CMK (cell line): Measurements from ENCODE around the gene RND3.

Source experiments
- DNase-seq: peaks from one replicate; pipeline ENCODE4 v3.0.0-alpha.2; 2010; ENCODE audit warnings: low read depth

RND3 gene

GRCh38 chr2:150491943-150492342, 4.5 kb upstream of the RND3 start:
- DNase-seq, result no peak

- no peak for DNase-seq
Observed at GRCh38 chr2:150491430-150491829, 4.0 kb upstream of the RND3 start.

- DNase-seq, result no peak
Observed at GRCh38 chr2:150490466-150490865, 3.0 kb upstream of the RND3 start.

- DNase-seq, result no peak
Observed at GRCh38 chr2:150486539-150487484, 655 bp downstream of the RND3 start.

- no peak for DNase-seq
Observed at GRCh38 chr2:150485871-150486538, 1.5 kb downstream of the RND3 start.

- no peak for DNase-seq
Observed at GRCh38 chr2:150485114-150485870, 2.2 kb downstream of the RND3 start.

GRCh38 chr2:150484461-150485021, 2.9 kb downstream of the RND3 start:
- DNase-seq, result no peak

GRCh38 chr2:150484006-150484405, 3.5 kb downstream of the RND3 start:
- no peak for DNase-seq

GRCh38 chr2:150483532-150483931, 3.9 kb downstream of the RND3 start:
- DNase-seq, result no peak

GRCh38 chr2:150482667-150483400, 4.6 kb downstream of the RND3 start:
- DNase-seq, result no peak

- no peak for DNase-seq
Observed at GRCh38 chr2:150482111-150482510, 5.4 kb downstream of the RND3 start.

GRCh38 chr2:150480971-150481830, 6.3 kb downstream of the RND3 start:
- DNase-seq, result no peak

- DNase-seq, result no peak
Observed at GRCh38 chr2:150480241-150480640, 7.2 kb downstream of the RND3 start.

GRCh38 chr2:150479075-150479915, 8.2 kb downstream of the RND3 start:
- no peak for DNase-seq

GRCh38 chr2:150478200-150478974, 9.1 kb downstream of the RND3 start:
- DNase-seq, result no peak

- no peak for DNase-seq
Observed at GRCh38 chr2:150477347-150477746, 10.1 kb downstream of the RND3 start.

- DNase-seq, result no peak
Observed at GRCh38 chr2:150476809-150477302, 10.6 kb downstream of the RND3 start.

GRCh38 chr2:150476286-150476685, 11.2 kb downstream of the RND3 start:
- no peak for DNase-seq
